NCI-H1694 treated with DMSO at 0.1 percent for 48 hours (cell line): Measurements from ENCODE around the gene VWA2.

ENCODE experiments used
- DNase-seq: peaks from one replicate; lab custom pipeline; 2025; lab: John Stamatoyannopoulos, UW

The VWA2 gene

GRCh38 chr10:114239117-114239993 lies at the start of gene VWA2:
VWA2 (plus strand) TSS chr10:114239254; CDS start chr10:114248714, 9,460 bp downstream.
- no peak for DNase-seq

GRCh38 chr10:114189700-114190099 lies 49.4 kb upstream of the VWA2 start:
- DNase-seq: no peak

- no peak for DNase-seq
These were observed 44.0 kb upstream of the VWA2 start for GRCh38 chr10:114195079-114195478.

- DNase-seq: no peak
These were observed 39.8 kb upstream of the VWA2 start for GRCh38 chr10:114199239-114199638.

GRCh38 chr10:114202812-114203211 lies 36.2 kb upstream of the VWA2 start:
- DNase-seq: no peak

- DNase-seq: no peak
These were observed 32.2 kb upstream of the VWA2 start for GRCh38 chr10:114206902-114207301.

- DNase-seq: no peak
These were observed 31.7 kb upstream of the VWA2 start for GRCh38 chr10:114207349-114207748.

- DNase-seq: no peak
These were observed 30.7 kb upstream of the VWA2 start for GRCh38 chr10:114208351-114208750.

- no peak for DNase-seq
These were observed 26.9 kb upstream of the VWA2 start for GRCh38 chr10:114212153-114212552.

- DNase-seq: no peak
These were observed 24.0 kb upstream of the VWA2 start for GRCh38 chr10:114215033-114215432.

GRCh38 chr10:114220281-114220680 lies 18.8 kb upstream of the VWA2 start:
- DNase-seq: no peak

GRCh38 chr10:114221235-114221634 lies 17.8 kb upstream of the VWA2 start:
- no peak for DNase-seq

GRCh38 chr10:114223066-114223465 lies 16.0 kb upstream of the VWA2 start:
- DNase-seq: no peak

- DNase-seq: no peak
These were observed 10.9 kb upstream of the VWA2 start for GRCh38 chr10:114228156-114228555.

GRCh38 chr10:114232561-114233176 lies 6.4 kb upstream of the VWA2 start:
- DNase-seq: no peak

GRCh38 chr10:114233482-114233881 lies 5.6 kb upstream of the VWA2 start:
- DNase-seq: no peak

- DNase-seq: no peak
These were observed 4.9 kb upstream of the VWA2 start for GRCh38 chr10:114234132-114234531.

- DNase-seq: no peak
These were observed 916 bp downstream of the VWA2 start for GRCh38 chr10:114239994-114240345.

- no peak for DNase-seq
These were observed 3.2 kb downstream of the VWA2 start for GRCh38 chr10:114242235-114242634.

- no peak for DNase-seq
These were observed 4.6 kb downstream of the VWA2 start for GRCh38 chr10:114243661-114244060.

GRCh38 chr10:114244126-114244525 lies 5.1 kb downstream of the VWA2 start:
- DNase-seq: no peak

- DNase-seq: no peak
These were observed 6.2 kb downstream of the VWA2 start for GRCh38 chr10:114245121-114245791.

- no peak for DNase-seq
These were observed 7.7 kb downstream of the VWA2 start for GRCh38 chr10:114246679-114247305.
